ENCODE measurements around the gene BCL2A1. TPM values are rescaled to one million over a fixed set of nuclear protein-coding genes. Genes with fewer than 3 reads are reported as not detected.

BCL2A1 gene
- total and polyA plus RNA-seq, 2 of the 4 experiments (the other 2 are of a cell fraction): 2.3 to 4.5 TPM

DNA sequence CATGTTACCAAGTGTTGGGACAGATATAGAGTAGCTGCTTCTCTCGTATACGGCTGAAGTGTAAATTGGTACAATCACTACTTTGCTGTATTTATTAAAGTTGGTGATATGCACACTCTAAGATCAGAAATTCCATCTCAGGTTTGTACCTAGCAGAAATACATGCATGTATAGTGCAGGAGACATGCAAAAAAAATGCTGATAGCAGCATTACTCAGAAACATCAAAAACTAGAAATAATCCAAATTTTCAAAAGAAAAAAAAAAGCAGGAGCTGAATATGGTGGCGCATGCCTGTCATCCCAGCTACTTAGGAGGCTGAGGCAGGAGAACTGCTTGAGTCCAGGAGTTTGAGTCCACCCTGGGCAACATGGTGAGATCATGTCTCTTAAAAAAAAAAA lies 31.3 kb upstream of the BCL2A1 start:
- no CpG with 5 or more reads among the region's 3 CpGs for WGBS, 2 experiments (ENCODE audit: extremely low coverage in 2 of 2, insufficient read length in 1 of 2)
- H3K9me1 ChIP-seq (ENCODE audit: insufficient read depth, low read length): no peaks in the 10 kb centered on the region; the same call in 1 of the 2 replicates
- no peak overlapping the region for H3K4me3 ChIP-seq (ENCODE audit: insufficient read depth, low read depth, low read length)
- H3K14ac ChIP-seq (replicated peaks; ENCODE audit: low read depth, low read length): no peak overlapping the region
- ChIA-PET POLR2A (ENCODE audit: unreplicated experiment) (no interaction called here), CTCF (interaction anchor here (0.7 to 0.9 kb wide), 2 partner anchors 9 to 1929 kb away, joined by 3 read pairs; no protein-coding TSS in a partner anchor)
- no peak overlapping the region for H4K5ac ChIP-seq (ENCODE audit: low read depth, low read length)
- in situ Hi-C loops (cut with MboI; ENCODE audit: low sequenced_read_pairs) (no loop called here), intact Hi-C loops (cut with micrococcal nuclease) (no loop called here), dilution Hi-C loops (cut with HindIII; ENCODE audit: low sequenced_read_pairs, unreplicated experiment) (no loop called here)
- H3K23ac ChIP-seq (ENCODE audit: low read depth, low read length): no peak overlapping the region
- TF ChIP-seq MAFK (IDR thresholded peaks at IDR 0.05; ENCODE audit: low read depth, low read length) (peak; percentile 65), RAD21 (IDR thresholded peaks at IDR 0.05; ENCODE audit: low read length) (no peak)
- no peaks in the 10 kb centered on the region for H4K20me1 ChIP-seq (ENCODE audit: insufficient read depth, low read length)
- H3K9ac ChIP-seq (ENCODE audit: low read depth, low read length): no peak overlapping the region
- H3K56ac ChIP-seq (ENCODE audit: extremely low read depth, insufficient read depth, low read length): no peak overlapping the region
- BruUV-seq (replicated peaks): no TSS peak
- H3K4me2 ChIP-seq (ENCODE audit: low read depth, low read length): no peak overlapping the region
- no peak overlapping the region for H4K8ac ChIP-seq (ENCODE audit: low read depth in 2 of 2, low read length in 2 of 2)
- no peaks in the 10 kb centered on the region for H3K36me3 ChIP-seq (ENCODE audit: control insufficient read depth, insufficient read depth, low read length)
- H3K4me1 ChIP-seq (ENCODE audit: control insufficient read depth, insufficient read depth, low read length): no peaks in the 10 kb centered on the region
- H3K4ac ChIP-seq (ENCODE audit: low read depth, low read length): no peak overlapping the region
- no peak overlapping the region for H2BK15ac ChIP-seq (ENCODE audit: low read depth, low read length)
- no peak overlapping the region for H4K91ac ChIP-seq (ENCODE audit: insufficient read depth, low read depth, low read length)
- no peaks in the 10 kb centered on the region for H3K9me3 ChIP-seq (ENCODE audit: control insufficient read depth, insufficient read depth, low read length)
- H3K27ac ChIP-seq (ENCODE audit: insufficient read depth, low read length): no peak overlapping the region
- H2AK5ac ChIP-seq (ENCODE audit: low read depth, low read length): no peak overlapping the region
- no peak overlapping the region for H2AFZ ChIP-seq (replicated peaks; ENCODE audit: low read length, poor library complexity)
- H2BK120ac ChIP-seq (ENCODE audit: low read depth, low read length): no peak overlapping the region
- DNase-seq: no peak
- no peaks in the 10 kb centered on the region for H3K27me3 ChIP-seq (ENCODE audit: control insufficient read depth, insufficient read depth, low read length)
- H3K18ac ChIP-seq (ENCODE audit: low read depth, low read length): no peak overlapping the region
- H3K79me1 ChIP-seq (ENCODE audit: low read depth in 1 of 2, low read length in 2 of 2): no peaks in the 10 kb centered on the region; a peak in 1 of 4 replicates
- no peak for ATAC-seq (ENCODE audit: low read depth)
- H2AK9ac ChIP-seq (replicated peaks; ENCODE audit: low read depth, low read length, poor library complexity): no peak overlapping the region
- no peak overlapping the region for H2BK20ac ChIP-seq (ENCODE audit: low read depth, low read length)
- H2BK5ac ChIP-seq (ENCODE audit: low read depth, low read length, poor library complexity, severe bottlenecking): no peak overlapping the region

Data from IMR-90 (cell line).